CD4-positive, alpha-beta T cell treated with Interleukin-15 for 1 hour (primary cell): ENCODE measurements around the gene RIN1.
"Not testable (repeated sequence)": the region's sequence is repeated elsewhere in the genome, so short reads cannot be mapped to it uniquely, and the experiment has no call there.

Experiments used
- DNase-seq: peaks from one replicate; pipeline ENCODE4 v3.0.0-alpha.2; 2020

The RIN1 gene

DNA sequence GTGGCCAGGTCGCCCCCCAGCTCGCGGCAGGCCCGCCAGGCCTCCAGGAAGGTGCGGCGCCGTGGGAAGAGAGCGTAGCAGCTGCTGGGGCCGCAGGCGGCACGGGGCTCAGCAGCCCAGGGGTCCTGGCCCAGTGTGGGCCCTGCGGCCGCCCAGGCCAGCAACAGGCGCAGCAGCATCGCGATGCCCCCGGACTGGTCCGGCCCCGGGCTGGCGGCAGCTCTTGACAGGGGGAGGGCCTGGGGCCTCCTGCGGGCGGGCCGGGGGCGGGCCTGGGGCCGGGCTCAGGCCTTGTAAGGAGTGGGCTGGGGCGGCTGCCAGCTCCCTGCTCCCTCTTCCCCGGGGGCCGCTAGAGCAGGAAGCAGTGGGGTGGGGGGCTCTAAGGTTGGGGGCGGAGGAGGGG lies 19.4 kb downstream of the RIN1 start, which contains the start of gene CD248:
Gene CD248 (minus strand): TSS at position 196 of the 403 bp plus-strand sequence. CDS start 17 bp downstream, at position 179.
- DNase-seq: no peak

DNA sequence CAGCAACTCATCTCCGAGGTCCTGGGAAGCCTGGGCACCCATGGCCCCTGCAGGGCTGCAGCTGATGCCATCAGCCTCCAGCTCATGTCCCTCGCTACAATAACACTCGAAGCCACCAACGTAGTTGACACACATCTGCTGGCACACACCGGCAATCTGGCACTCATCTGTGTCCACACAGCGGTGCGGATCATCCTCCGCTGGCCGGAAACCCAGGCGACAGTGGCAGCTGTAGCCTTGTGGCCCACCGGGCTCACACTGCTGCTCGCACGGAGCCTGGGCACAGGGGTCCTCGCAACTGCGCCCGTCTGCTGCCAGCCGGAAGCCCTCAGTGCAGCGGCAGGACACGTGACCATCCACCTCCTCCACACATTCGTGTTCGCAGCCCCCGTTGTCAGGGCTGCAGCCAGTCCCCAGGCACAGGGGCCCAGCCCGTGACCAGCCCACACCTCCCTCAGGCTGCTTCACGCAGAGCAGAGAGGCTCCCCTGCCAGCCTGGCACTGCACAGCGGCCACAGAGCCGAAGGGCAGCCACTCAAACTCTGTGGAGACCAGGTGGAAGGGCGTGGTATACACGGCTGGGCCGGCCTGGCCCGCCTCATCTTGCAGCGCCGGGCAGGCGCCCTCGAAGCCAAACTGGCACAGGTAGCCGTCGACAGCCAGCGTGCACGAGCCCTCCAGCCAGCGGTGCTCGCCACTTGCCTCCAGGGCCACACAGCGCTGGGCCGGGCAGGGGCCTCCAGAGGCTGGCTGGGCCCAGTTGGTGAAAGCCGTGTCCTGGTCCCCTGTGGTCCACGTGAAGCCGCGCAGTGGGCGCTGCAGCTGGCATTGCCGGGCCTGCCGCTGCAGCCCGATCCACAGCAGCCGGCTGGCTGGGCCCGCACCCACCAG lies 20.1 kb downstream of the RIN1 start:
- no peak for DNase-seq

- no peak for DNase-seq
These were observed 20.7 kb downstream of the RIN1 start for GRCh38 chr11:66315498-66315885.

GRCh38 chr11:66314561-66315497 lies 21.4 kb downstream of the RIN1 start:
- no peak for DNase-seq

DNA sequence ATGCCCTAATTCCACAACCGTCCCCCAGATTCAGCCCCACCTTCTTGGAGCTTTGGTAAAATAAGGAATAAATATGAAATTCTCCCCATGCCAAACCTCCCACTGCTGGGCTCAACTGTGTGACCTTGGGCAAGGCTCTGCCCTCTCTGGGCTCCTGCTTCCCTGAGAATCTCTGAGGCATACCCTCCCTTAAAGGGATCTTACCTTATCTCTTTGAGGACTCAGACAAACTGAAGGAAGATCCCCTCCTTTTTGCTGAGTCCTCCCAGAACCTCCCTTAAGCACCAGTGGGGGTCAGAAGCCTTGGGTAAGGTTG lies 22.1 kb downstream of the RIN1 start:
- DNase-seq: no peak

DNA sequence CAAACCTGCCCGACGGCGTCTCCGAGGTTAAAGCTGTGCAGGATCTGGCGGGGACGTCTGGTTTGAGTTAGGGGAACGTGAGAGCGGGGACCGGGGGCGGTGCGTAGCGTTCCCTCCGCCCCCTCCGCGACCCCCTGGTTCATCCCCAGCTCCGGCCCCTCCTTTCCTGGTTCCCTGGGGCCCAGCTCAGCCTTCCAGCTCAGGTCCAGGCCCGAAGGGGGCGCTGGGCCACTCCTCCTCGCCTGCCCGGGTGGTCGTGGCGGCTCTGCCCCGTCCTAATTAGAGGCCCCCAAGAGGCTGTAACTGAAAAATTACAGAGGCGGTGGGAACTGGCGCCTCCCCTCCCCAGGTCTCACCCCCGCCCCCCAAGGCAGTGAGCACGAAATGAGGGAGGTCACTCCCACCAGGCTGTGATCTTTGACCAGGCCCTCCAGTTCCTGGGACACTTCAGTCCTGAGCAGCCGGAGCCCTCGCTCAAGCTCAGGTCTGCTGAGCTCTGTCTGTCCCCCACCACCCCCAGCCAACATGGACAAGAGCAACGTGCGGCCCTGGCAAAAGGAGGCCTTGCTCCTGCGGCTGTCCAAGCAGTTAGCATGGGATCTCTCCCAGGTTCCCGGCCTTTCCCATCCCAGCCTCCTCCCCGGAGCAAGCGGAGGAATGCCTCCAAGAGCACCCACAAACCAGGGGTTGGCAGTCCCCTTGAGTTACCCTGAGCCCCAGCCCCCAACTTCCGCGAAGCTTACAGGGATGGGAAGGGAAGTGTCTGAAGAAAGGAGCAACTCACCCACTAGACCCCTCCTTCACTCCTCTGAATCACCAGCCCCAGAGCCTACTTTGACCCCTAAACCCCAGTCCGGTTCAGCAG lies 22.7 kb downstream of the RIN1 start:
- DNase-seq: no peak

DNA sequence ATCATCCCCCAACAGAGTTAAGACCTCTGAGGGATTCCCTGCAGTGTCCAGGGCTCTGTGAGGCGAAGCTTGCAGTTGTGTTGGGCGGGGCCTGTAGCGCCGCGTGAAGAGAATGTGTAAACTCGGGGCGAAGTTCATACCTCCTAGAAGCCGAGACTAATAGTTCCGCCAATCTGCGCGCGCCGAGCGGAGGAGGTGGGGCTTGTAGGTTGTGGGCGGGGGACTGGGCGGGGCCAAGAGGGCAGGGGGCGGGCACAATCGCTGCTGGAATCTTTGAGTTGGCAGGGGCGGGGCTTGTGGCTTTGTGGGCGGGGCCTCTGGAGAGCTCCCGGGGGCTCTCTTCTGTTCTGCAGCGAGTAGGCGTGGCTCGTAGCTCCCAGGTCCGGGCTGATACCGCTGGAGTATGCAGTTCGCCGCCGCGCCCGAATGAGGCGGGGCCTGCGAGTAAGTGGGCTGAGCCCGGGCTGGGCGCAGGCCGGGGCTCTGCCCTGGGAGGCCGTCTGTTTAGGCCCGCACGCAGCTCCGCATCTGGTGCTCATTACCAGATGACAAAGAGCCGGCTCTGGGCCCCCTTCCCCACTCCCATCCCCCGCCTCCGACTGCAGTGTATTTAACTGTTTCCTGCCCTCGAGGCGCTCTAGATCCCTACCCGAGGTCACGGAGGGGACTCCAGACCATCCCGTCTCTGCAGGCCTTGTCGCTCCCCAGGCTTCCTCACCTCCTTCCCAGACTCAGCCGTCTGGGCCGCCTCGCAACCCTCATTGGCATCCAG lies 23.5 kb downstream of the RIN1 start:
- peak; percentile 99 for DNase-seq

DNA sequence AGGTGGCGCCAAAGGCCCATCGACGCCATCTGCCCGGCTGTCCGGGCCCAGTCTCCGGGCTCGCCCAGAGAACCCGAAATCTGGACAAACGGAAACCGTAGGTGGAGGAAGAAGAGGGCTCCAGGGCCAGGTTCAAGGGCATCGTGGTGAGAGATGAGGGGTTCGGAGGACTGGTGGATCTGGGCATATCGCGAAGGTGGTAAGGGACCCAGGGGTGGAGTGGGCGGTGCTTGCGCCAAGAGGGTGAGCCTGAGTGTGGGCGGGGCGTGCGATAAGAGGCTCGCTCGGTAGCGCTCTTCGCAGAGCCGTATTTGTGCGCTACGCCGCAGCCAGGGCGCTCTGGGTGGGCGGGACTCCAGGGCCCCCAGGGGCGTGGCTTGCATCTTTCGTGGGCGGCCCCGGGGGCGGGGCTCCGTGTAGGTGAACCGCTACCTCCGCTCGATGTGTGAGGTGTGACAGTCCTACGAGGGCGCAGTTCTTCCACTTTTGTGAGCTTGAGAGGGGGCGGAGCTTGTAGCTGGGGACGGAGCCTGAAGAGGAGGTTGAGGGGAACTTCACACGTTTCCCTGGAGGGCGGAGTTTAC lies 24.2 kb downstream of the RIN1 start:
- DNase-seq: peak; percentile 99

DNA sequence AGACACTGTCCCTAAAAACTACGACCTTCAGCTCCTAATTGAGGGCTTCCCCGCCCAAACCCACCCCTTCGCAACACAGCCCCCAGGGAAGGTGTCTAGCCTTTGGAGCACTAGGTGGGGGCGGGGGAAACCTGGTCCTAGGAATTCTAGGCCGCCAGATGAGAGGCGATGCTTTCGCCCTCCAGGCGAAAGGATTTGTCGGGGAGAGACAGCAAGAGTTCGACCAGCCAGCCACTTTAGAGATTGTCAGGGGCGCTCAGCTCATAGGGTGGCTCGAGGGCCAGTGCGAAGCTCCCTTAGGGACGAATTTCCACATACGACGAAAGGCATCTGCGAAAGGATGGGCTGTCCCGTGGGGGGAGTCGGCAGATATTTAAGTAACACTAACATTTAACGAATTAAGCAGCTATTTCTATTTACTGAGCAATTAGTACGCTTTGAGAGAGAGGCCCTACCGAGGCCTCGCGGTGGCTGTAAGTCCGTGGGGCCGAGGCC lies 24.7 kb downstream of the RIN1 start:
- no peak for DNase-seq

DNA sequence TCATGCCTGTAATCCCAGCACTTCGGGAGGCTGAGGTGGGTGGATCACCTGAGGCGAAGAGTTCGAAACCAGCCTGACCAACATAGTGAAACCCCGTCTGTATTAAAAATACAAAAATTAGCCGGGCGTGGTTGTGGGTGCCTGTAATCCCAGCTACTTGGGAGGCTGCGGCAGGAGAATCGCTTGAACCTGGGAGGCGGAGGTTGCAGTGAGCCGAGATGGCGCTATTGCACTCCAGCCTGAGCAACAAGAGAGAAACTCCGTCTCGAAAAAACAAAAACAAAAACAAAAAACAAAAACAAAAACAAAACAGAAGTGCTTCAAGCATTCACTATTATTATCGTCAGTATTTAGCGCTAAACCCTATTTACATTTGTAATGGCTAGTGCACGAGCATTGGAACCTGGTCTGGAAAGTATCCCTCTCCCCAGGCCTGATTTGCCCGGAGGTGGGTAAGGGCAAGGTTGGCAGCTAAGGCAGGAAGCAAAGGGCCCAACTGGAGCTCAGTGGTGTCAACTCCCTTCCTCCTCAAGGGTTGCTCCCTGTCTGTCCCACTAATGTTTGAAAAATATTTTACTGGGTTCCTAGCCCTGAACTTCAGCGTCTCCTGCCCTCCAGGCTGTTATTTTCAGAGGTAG lies 25.3 kb downstream of the RIN1 start:
- not testable (repeated sequence) for DNase-seq

GRCh38 chr11:66310324-66310723 lies 25.9 kb downstream of the RIN1 start:
- no peak for DNase-seq

- no peak for DNase-seq
These were observed 26.8 kb downstream of the RIN1 start for GRCh38 chr11:66309475-66309874.

- DNase-seq: no peak
These were observed 33.6 kb downstream of the RIN1 start for GRCh38 chr11:66302656-66303055.

GRCh38 chr11:66299186-66299585 lies 37.0 kb downstream of the RIN1 start:
- DNase-seq: no peak

GRCh38 chr11:66297610-66298009 lies 38.6 kb downstream of the RIN1 start:
- DNase-seq: no peak

- DNase-seq: no peak
These were observed 41.3 kb downstream of the RIN1 start for GRCh38 chr11:66294626-66295620.

DNA sequence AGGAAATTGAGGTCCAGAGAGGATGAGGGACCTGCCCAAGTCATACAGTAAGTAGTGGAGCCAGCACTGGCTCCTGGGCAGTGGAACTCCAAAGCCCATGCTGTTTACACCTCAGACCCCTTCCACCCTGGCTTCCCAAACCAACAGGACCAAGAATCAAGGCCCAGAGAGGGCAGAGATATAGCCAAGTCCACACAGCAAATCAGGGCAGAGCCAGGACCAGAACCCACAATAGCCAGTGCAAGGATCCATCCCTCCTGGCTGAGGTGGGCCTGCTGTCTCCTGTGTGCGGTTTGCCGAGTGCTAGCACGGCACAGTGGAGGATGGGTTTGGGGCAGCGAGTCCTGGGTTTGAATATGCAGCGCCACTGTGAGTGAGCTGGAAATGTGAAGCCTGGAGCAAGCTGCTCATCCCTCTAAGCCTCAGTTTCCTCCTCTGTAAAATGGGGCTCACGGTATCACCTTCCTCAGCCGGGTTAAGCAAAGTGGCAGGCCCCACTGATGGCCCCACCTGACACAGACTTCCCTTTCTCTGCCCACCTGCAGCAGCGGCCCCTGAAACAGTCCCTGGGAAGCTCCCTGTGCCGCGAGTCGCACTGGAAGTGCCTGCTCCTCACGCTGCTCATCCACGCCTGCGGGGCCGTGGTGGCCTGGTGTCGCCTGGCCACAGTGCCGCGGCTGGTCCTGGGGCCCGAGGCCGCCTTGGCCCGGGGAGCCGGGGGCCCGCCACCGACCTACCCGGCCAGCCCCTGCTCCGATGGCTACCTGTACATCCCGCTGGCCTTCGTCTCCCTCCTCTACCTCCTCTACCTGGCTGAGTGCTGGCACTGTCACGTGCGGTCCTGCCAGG lies 42.2 kb downstream of the RIN1 start:
- no peak for DNase-seq

GRCh38 chr11:66293352-66293751 lies 42.9 kb downstream of the RIN1 start:
- DNase-seq: no peak
